ENCODE data around the gene RAI1. TPM values are rescaled to one million over a fixed set of nuclear protein-coding genes. Genes with fewer than 3 reads are reported as not detected.

Gene RAI1
- total and polyA plus RNA-seq, 2 of the 8 experiments (the other 6 are each of a cell fraction or from before 2014, with no cell fraction given): 0.39 to 1.2 TPM

DNA sequence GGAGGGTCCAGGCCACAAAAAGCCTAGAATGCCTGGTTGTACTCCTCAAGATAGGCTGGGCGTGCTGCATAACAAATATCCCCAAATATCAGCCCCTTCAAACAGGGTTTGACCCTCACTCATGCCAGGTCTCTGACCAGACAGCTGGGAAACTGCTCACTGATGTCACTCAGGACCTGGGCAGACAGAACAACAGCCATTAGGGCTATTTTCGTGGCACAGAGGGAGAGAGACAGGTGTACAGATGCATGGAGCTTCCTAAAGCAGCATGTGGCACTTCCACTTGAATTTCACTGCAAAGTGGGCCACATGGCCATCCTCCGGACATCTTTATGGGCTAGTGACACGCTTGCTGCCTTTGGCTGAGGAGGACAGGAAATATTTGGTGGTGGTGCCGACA, 82.5 kb downstream of the RAI1 start:
- ChIA-PET CTCF (ENCODE audit: partially characterized antibody) (interaction anchor here (0.8 to 2.4 kb wide), 7 partner anchors 9 to 270 kb away, joined by 3 to 15 read pairs (median 4); no protein-coding TSS in a partner anchor), POLR2A (ENCODE audit: partially characterized antibody) (no interaction called here)
- Histone ChIP-seq H3K14ac (ENCODE audit: insufficient read length) (no peak overlapping the region), H3K56ac (replicated peaks; ENCODE audit: insufficient read length, low read depth, low read length) (no peak overlapping the region), H3K4me3 (ENCODE audit: extremely low read depth in 1 of 4, insufficient read depth in 2 of 4, low read depth in 3 of 4, low read length in 4 of 4) (no peak overlapping the region), H3K79me2 (ENCODE audit: control insufficient read depth in 1 of 2, insufficient read depth in 2 of 2, low read length in 2 of 2) (no peaks in the 10 kb centered on the region), H2AK5ac (ENCODE audit: low read depth, low read length) (no peak overlapping the region), H3K23me2 (ENCODE audit: low read depth, low read length) (no peaks in the 10 kb centered on the region), H2BK5ac (ENCODE audit: low read depth, low read length) (no peak overlapping the region), H4K8ac (ENCODE audit: extremely low read depth, insufficient read depth, low read length) (no peak overlapping the region), H3K36me3 (ENCODE audit: control insufficient read depth in 2 of 4, insufficient read depth in 4 of 4, low read length in 3 of 4) (no peaks in the 10 kb centered on the region), H3K9me3 (ENCODE audit: insufficient read depth in 2 of 2, low read depth in 1 of 2, low read length in 1 of 2) (no peaks in the 10 kb centered on the region), H4K20me1 (replicated peaks in 1 of 2; ENCODE audit: control insufficient read depth in 1 of 2, insufficient read depth in 2 of 2, low read length in 2 of 2) (no peaks in the 10 kb centered on the region), H3K4me1 (replicated peaks in 1 of 4; ENCODE audit: control insufficient read depth in 3 of 4, insufficient read depth in 4 of 4, low read length in 3 of 4) (peaks cover 0 to 9% (median 3%) of the 10 kb centered on the region in 4 experiments; a peak in 4 of 7 replicates), H3K79me1 (ENCODE audit: low read depth, low read length) (no peaks in the 10 kb centered on the region), H2BK120ac (replicated peaks; ENCODE audit: low read depth, low read length) (no peak overlapping the region), H2BK20ac (ENCODE audit: low read length) (0 out of 2 replicates have a peak overlapping the region, but pooled peaks have one; percentile 48), H2BK15ac (ENCODE audit: low read length) (peak overlapping the region; percentile 8; the same call in 1 of the 2 replicates), H3K27me3 (replicated peaks in 1 of 4; ENCODE audit: control insufficient read depth in 3 of 4, extremely low read depth in 1 of 4, insufficient read depth in 3 of 4, low read length in 3 of 4) (peaks cover 0 to 2% (median 0%) of the 10 kb centered on the region in 4 experiments; a peak in 2 of 7 replicates), H3K18ac (ENCODE audit: extremely low read depth, low read length) (no peak overlapping the region), H3K23ac (ENCODE audit: insufficient read length) (no peak overlapping the region), H3K4me2 (ENCODE audit: insufficient read depth in 1 of 2, low read depth in 2 of 2, low read length in 2 of 2) (no peak overlapping the region), H4K5ac (ENCODE audit: insufficient read length, low read depth, low read length) (no peak overlapping the region), H2BK12ac (ENCODE audit: low read depth, low read length) (no peak overlapping the region; the same call in 1 of the 2 replicates), H3K9ac (replicated peaks in 1 of 4; ENCODE audit: extremely low read depth in 1 of 4, low read depth in 3 of 4, low read length in 3 of 4) (no peak overlapping the region), H3K4ac (replicated peaks; ENCODE audit: insufficient read length, low read depth, low read length) (no peak overlapping the region), H4K91ac (replicated peaks; ENCODE audit: insufficient read length, low read length) (no peak overlapping the region), H3K27ac (ENCODE audit: low read depth, low read length) (no peak overlapping the region), H2AFZ (ENCODE audit: low read length) (no peak overlapping the region)
- DNase-seq (ENCODE audit: low read depth in 1 of 2, low spot score in 2 of 2) (no peak), FAIRE-seq (no peak)
- no peak for TF ChIP-seq SUZ12 (IDR thresholded peaks at IDR 0.05; ENCODE audit: low read length)
- TF ChIP-seq GABPA (IDR thresholded peaks at IDR 0.05; ENCODE audit: borderline replicate concordance, insufficient read depth, low read length): no peak
- no peak for TF ChIP-seq RXRA (IDR thresholded peaks at IDR 0.05; ENCODE audit: insufficient read depth, low read depth, low read length)
- no peak for TF ChIP-seq SIN3A (conservative IDR thresholded peaks at IDR 0.05 in 1 of 2, IDR thresholded peaks at IDR 0.05 in 1 of 2; ENCODE audit: low read depth in 1 of 2, low read length in 2 of 2)
- TF ChIP-seq RFX5 (IDR thresholded peaks at IDR 0.05; ENCODE audit: borderline replicate concordance, low read depth, low read length): no peak
- WGBS, 2 experiments (ENCODE audit: extremely low coverage in 1 of 2, insufficient coverage in 1 of 2, insufficient read length in 1 of 2, insufficient replicate concordance in 2 of 2, low coverage in 1 of 2, low lambda C conversion rate in 2 of 2, missing lambda C conversion rate in 1 of 2): 84% methylated on average over 5 of the region's 5 CpGs; no CpG with 5 or more reads in 1 of the 2 experiments

Data from H1 (cell line).